Measurements from ENCODE around the gene PRRT4. TPM values are rescaled to one million over a fixed set of nuclear protein-coding genes. Genes with fewer than 3 reads are reported as not detected.

The PRRT4 gene
- total and polyA plus RNA-seq, 9 of the 15 experiments (the other 6 are each of a cell fraction or from before 2014, with no cell fraction given) = not detected

GRCh38 chr7:128366986-128367385 lies 5.5 kb upstream of the PRRT4 start (continued):
- TF ChIP-seq OTX1 (CRISPR knock-in tag; IDR thresholded peaks at IDR 0.05) (0 out of 2 replicates have a peak, but pooled peaks have one; percentile 9), SMC3 (conservative IDR thresholded peaks at IDR 0.05; ENCODE audit: insufficient read depth, low read depth, low read length) (no peak), CCNT2 (IDR thresholded peaks at IDR 0.05; ENCODE audit: borderline replicate concordance, extremely low read depth, insufficient read length, low read depth, low read length) (no peak), FOXP1 (CRISPR knock-in tag; IDR thresholded peaks at IDR 0.05) (no peak), COPS2 (conservative IDR thresholded peaks at IDR 0.05) (no peak), RBM15 (IDR thresholded peaks at IDR 0.05; ENCODE audit: insufficient read depth, low read length) (no peak), POLR2G (IDR thresholded peaks at IDR 0.05; ENCODE audit: low read depth, low read length) (no peak), ZNF586 (CRISPR knock-in tag; conservative IDR thresholded peaks at IDR 0.05) (no peak), GATA2 (CRISPR knock-in tag; IDR thresholded peaks at IDR 0.05) (no peak), CCAR2 (IDR thresholded peaks at IDR 0.05; ENCODE audit: low read depth, low read length) (no peak), ADNP (tag; IDR thresholded peaks at IDR 0.05) (no peak), PRMT5 (CRISPR knock-in tag; IDR thresholded peaks at IDR 0.05) (no peak), HDAC6 (IDR thresholded peaks at IDR 0.05; ENCODE audit: low read depth, low read length) (no peak), ZEB2 (IDR thresholded peaks at IDR 0.05) (no peak), NFRKB (IDR thresholded peaks at IDR 0.05; ENCODE audit: low read depth) (no peak), CEBPZ (IDR thresholded peaks at IDR 0.05; ENCODE audit: borderline replicate concordance, low read depth, low read length) (no peak), ILF3 (IDR thresholded peaks at IDR 0.05; ENCODE audit: borderline replicate concordance) (no peak)
- TF ChIP-seq, protein P1, sequence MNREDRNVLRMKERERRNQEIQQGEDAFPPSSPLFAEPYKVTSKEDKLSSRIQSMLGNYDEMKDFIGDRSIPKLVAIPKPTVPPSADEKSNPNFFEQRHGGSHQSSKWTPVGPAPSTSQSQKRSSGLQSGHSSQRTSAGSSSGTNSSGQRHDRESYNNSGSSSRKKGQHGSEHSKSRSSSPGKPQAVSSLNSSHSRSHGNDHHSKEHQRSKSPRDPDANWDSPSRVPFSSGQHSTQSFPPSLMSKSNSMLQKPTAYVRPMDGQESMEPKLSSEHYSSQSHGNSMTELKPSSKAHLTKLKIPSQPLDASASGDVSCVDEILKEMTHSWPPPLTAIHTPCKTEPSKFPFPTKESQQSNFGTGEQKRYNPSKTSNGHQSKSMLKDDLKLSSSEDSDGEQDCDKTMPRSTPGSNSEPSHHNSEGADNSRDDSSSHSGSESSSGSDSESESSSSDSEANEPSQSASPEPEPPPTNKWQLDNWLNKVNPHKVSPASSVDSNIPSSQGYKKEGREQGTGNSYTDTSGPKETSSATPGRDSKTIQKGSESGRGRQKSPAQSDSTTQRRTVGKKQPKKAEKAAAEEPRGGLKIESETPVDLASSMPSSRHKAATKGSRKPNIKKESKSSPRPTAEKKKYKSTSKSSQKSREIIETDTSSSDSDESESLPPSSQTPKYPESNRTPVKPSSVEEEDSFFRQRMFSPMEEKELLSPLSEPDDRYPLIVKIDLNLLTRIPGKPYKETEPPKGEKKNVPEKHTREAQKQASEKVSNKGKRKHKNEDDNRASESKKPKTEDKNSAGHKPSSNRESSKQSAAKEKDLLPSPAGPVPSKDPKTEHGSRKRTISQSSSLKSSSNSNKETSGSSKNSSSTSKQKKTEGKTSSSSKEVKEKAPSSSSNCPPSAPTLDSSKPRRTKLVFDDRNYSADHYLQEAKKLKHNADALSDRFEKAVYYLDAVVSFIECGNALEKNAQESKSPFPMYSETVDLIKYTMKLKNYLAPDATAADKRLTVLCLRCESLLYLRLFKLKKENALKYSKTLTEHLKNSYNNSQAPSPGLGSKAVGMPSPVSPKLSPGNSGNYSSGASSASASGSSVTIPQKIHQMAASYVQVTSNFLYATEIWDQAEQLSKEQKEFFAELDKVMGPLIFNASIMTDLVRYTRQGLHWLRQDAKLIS (CRISPR knock-in tag; IDR thresholded peaks at IDR 0.05) = no peak
- TF ChIP-seq, protein P2, sequence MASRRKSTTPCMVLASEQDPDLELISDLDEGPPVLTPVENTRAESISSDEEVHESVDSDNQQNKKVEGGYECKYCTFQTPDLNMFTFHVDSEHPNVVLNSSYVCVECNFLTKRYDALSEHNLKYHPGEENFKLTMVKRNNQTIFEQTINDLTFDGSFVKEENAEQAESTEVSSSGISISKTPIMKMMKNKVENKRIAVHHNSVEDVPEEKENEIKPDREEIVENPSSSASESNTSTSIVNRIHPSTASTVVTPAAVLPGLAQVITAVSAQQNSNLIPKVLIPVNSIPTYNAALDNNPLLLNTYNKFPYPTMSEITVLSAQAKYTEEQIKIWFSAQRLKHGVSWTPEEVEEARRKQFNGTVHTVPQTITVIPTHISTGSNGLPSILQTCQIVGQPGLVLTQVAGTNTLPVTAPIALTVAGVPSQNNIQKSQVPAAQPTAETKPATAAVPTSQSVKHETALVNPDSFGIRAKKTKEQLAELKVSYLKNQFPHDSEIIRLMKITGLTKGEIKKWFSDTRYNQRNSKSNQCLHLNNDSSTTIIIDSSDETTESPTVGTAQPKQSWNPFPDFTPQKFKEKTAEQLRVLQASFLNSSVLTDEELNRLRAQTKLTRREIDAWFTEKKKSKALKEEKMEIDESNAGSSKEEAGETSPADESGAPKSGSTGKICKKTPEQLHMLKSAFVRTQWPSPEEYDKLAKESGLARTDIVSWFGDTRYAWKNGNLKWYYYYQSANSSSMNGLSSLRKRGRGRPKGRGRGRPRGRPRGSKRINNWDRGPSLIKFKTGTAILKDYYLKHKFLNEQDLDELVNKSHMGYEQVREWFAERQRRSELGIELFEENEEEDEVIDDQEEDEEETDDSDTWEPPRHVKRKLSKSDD (conservative IDR thresholded peaks at IDR 0.05; ENCODE audit: low read length) = no peak

Measured in K562 (cell line).